Loucy (cell line): ENCODE measurements around the gene PLXNA2.
A peak's percentile ranks its signal among the peaks of the same experiment; 100 is the strongest.

Source experiments
- H2AFZ ChIP-seq: fragments of 200-600 bp; sonication (generic); 2 replicates; pipeline ENCODE4 v1.6.0; 2016; ENCODE audit warnings: antibody characterized with exemption, mild to moderate bottlenecking, low read length, moderate library complexity
- H3F3A ChIP-seq: fragments of 200-600 bp; 2 replicates; pipeline ENCODE4 v1.6.0; 2016; ENCODE audit warnings: antibody characterized with exemption, low read depth, mild to moderate bottlenecking
- H3K27me3 ChIP-seq: fragments of 200-600 bp; sonication (generic); 2 replicates; pipeline ENCODE4 v1.6.1; 2014; ENCODE audit warnings: low read length, mild to moderate bottlenecking; ENCODE audit not compliant: insufficient read depth, poor library complexity, severe bottlenecking
- H3K36me3 ChIP-seq: fragments of 200-600 bp; sonication (generic); 2 replicates; pipeline ENCODE4 v1.6.1; 2016; ENCODE audit warnings: low read length; ENCODE audit not compliant: insufficient read depth
- H3K4me1 ChIP-seq: fragments of 200-600 bp; sonication (generic); 2 replicates; pipeline ENCODE4 v1.5.1; 2014; ENCODE audit warnings: low read length, mild to moderate bottlenecking; ENCODE audit not compliant: insufficient read depth, poor library complexity, severe bottlenecking
- H3K4me2 ChIP-seq: fragments of 200-600 bp; sonication (generic); 2 replicates; pipeline ENCODE4 v1.6.0; 2014; ENCODE audit warnings: antibody characterized with exemption, low read length, low read depth, mild to moderate bottlenecking; ENCODE audit not compliant: poor library complexity, severe bottlenecking
- H3K4me3 ChIP-seq: fragments of 200-600 bp; sonication (generic); 2 replicates; pipeline ENCODE4 v1.5.1; 2014; ENCODE audit warnings: low read length, mild to moderate bottlenecking, mixed read lengths; ENCODE audit not compliant: poor library complexity, severe bottlenecking
- H3K79me2 ChIP-seq: fragments of 200-600 bp; sonication (generic); 2 replicates; pipeline ENCODE4 v1.6.1; 2014; ENCODE audit warnings: low read length; ENCODE audit not compliant: insufficient read depth
- H3K9ac ChIP-seq: fragments of 200-600 bp; sonication (generic); 2 replicates; pipeline ENCODE4 v1.6.0; 2014; ENCODE audit warnings: mild to moderate bottlenecking, low read depth, low read length, moderate library complexity; ENCODE audit not compliant: poor library complexity, severe bottlenecking
- H3K9me2 ChIP-seq: fragments of 200-600 bp; sonication (generic); replicated peaks from 2 replicates; pipeline ENCODE4 v1.6.1; 2016; ENCODE audit warnings: low read depth, low read length, mixed read lengths
- H3K9me3 ChIP-seq: fragments of 200-600 bp; sonication (generic); 2 replicates; pipeline ENCODE4 v1.6.1; 2014; ENCODE audit warnings: mild to moderate bottlenecking, antibody characterized with exemption, low read length, low read depth; ENCODE audit not compliant: insufficient read depth
- H4K20me1 ChIP-seq: fragments of 200-600 bp; sonication (generic); 2 replicates; pipeline ENCODE4 v1.6.0; 2014; ENCODE audit warnings: antibody characterized with exemption, low read length, mild to moderate bottlenecking; ENCODE audit not compliant: insufficient read depth, poor library complexity, severe bottlenecking
- EZH2phosphoT487 ChIP-seq: fragments of 200-600 bp; IDR thresholded peaks from 2 replicates; pipeline ENCODE4 v1.6.1; 2018; ENCODE audit warnings: antibody characterized with exemption, mild to moderate bottlenecking, moderate library complexity, borderline replicate concordance
- TF ChIP-seq, protein P1 (sequence below): fragments of 200-600 bp; sonication (generic); conservative IDR thresholded peaks from 2 replicates; pipeline ENCODE4 v1.5.1; 2014; ENCODE audit warnings: mild to moderate bottlenecking, antibody characterized with exemption, low read length

PLXNA2 gene

DNA sequence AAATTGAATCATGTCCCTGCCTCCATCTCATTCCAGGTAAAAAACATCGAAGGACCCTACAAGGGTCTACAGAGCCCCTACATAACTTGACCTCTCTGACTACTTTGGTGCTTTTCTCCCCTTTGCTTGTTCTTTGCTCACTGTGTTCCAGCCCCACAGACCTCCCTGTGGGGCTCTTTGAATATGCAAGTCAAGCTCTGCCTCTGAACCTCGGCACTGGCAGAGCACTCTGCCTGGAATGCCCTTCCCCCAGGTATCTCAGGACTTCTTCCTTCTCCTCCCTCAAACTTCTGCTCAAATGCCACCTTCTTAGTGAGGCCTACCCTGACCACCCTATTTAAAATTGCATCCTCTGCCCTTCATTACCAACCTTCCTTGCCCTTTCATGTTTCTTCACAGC is 245.5 kb downstream of the PLXNA2 start:
- Histone ChIP-seq H3K4me3 (no peak overlapping the region), H2AFZ (no peak overlapping the region), H3K4me1 (no peaks in the 10 kb centered on the region), H3K27me3 (no peaks in the 10 kb centered on the region), H3K4me2 (no peak overlapping the region), H3K9ac (no peak overlapping the region), H3K36me3 (no peaks in the 10 kb centered on the region), H3K79me2 (no peaks in the 10 kb centered on the region), H3K9me3 (no peaks in the 10 kb centered on the region), H3F3A (no peaks in the 10 kb centered on the region), H3K9me2 (no peaks in the 10 kb centered on the region), H4K20me1 (no peaks in the 10 kb centered on the region)
- TF ChIP-seq, protein P1, sequence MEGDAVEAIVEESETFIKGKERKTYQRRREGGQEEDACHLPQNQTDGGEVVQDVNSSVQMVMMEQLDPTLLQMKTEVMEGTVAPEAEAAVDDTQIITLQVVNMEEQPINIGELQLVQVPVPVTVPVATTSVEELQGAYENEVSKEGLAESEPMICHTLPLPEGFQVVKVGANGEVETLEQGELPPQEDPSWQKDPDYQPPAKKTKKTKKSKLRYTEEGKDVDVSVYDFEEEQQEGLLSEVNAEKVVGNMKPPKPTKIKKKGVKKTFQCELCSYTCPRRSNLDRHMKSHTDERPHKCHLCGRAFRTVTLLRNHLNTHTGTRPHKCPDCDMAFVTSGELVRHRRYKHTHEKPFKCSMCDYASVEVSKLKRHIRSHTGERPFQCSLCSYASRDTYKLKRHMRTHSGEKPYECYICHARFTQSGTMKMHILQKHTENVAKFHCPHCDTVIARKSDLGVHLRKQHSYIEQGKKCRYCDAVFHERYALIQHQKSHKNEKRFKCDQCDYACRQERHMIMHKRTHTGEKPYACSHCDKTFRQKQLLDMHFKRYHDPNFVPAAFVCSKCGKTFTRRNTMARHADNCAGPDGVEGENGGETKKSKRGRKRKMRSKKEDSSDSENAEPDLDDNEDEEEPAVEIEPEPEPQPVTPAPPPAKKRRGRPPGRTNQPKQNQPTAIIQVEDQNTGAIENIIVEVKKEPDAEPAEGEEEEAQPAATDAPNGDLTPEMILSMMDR, result no peak
- no peak for TF ChIP-seq EZH2phosphoT487

DNA sequence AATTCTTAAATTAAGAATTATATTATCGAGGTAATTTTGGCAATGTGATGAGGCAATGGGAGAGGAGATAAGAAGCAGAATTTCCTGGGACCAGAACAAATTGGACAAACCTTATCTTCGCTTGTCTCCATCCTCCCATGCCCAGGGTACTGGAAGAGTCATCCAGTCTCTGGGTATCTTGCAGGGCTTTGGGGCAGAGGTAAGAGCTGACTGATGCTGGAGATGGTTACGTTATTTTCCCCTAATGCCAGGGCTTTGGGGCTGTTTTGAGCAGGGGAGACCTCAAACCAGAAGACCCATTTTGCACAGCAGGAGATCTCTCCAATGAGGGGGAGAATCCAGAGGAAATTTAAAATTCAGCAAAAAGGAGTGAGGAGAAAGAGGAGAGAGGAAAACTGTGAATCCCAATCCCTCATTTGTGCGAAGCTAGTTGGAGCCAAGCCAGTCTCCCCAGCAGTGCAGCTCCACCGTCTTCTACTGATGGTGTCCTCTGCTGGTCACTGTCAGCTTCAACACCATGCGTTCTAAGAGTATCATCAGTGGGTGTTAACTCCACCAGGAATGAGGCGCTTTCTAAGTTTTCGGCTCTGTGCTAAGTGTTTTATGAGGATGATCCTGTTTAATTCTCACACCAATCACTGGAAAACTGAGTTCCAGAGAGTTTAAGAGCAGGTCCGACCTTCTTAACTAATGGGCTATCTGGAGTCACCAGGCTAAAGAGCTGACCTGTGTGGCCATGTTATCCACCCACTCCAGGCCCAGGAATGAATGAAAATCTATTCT is 246.5 kb downstream of the PLXNA2 start:
- H3K36me3 ChIP-seq, result no peaks in the 10 kb centered on the region
- no peaks in the 10 kb centered on the region for H3F3A ChIP-seq
- no peaks in the 10 kb centered on the region for H3K79me2 ChIP-seq
- H3K9me2 ChIP-seq, result no peaks in the 10 kb centered on the region
- H3K4me3 ChIP-seq, result no peak overlapping the region
- 0 out of 2 replicates have a peak overlapping the region, but pooled peaks have one; percentile 32 for H2AFZ ChIP-seq
- no peak overlapping the region for H3K4me2 ChIP-seq
- H3K9me3 ChIP-seq, result no peaks in the 10 kb centered on the region
- H3K27me3 ChIP-seq, result no peaks in the 10 kb centered on the region
- H3K9ac ChIP-seq, result no peak overlapping the region
- no peaks in the 10 kb centered on the region for H4K20me1 ChIP-seq
- H3K4me1 ChIP-seq, result no peaks in the 10 kb centered on the region
- TF ChIP-seq, protein P1, result peak; percentile 87
- TF ChIP-seq EZH2phosphoT487, result no peak

DNA sequence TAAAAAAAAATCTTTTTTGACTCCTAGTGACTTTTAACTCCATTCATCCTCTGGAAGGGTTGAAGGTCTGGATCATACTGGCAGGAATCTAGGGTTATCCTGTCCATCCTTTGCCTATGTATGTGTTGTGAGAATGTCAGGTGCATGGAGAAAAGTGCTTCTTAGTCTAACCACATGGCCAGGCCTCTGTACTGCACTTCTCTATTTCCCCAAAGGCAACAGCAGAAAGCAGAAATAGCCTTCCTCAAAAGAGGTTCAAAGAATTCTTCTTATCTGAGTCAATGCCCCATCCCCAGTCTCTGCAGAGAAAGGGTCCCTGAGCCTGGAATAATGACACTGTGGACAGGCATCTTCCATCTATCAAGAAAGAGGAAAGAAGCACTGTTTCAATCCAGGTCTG is 247.5 kb downstream of the PLXNA2 start:
- Histone ChIP-seq H2AFZ (no peak overlapping the region), H3K9ac (no peak overlapping the region), H3K9me3 (no peaks in the 10 kb centered on the region), H3K4me3 (no peak overlapping the region), H3F3A (no peaks in the 10 kb centered on the region), H3K4me2 (no peak overlapping the region), H3K9me2 (no peaks in the 10 kb centered on the region), H3K36me3 (no peaks in the 10 kb centered on the region), H4K20me1 (no peaks in the 10 kb centered on the region), H3K27me3 (no peaks in the 10 kb centered on the region), H3K4me1 (no peaks in the 10 kb centered on the region), H3K79me2 (no peaks in the 10 kb centered on the region)
- TF ChIP-seq EZH2phosphoT487, result no peak
- TF ChIP-seq, protein P1, result no peak
